SIG-M5 treated with dmso at 0.1 percent for 504 hours (cell line): Measurements from ENCODE around the gene TGM1.
A peak's percentile ranks its signal among the peaks of the same experiment; 100 is the strongest.

Source experiments
- DNase-seq: peaks from one replicate; lab custom pipeline; 2025; ENCODE audit not compliant: unreplicated experiment; lab: John Stamatoyannopoulos, UW

The TGM1 gene

GRCh38 chr14:24262821-24263733, at the start of gene TGM1:
TSS of gene TGM1 (minus strand) at chr14:24263177. CDS start at chr14:24262352, 825 bp downstream.
- no peak for DNase-seq

- peak; percentile 25 for DNase-seq
These were observed 49.0 kb upstream of the TGM1 start for GRCh38 chr14:24311837-24312615.

GRCh38 chr14:24310646-24311604, 47.9 kb upstream of the TGM1 start, which contains the start of gene LTB4R:
TSS of gene LTB4R (plus strand) at chr14:24311502. CDS start at chr14:24315652, 4,150 bp downstream.
- DNase-seq: peak; percentile 22

DNA sequence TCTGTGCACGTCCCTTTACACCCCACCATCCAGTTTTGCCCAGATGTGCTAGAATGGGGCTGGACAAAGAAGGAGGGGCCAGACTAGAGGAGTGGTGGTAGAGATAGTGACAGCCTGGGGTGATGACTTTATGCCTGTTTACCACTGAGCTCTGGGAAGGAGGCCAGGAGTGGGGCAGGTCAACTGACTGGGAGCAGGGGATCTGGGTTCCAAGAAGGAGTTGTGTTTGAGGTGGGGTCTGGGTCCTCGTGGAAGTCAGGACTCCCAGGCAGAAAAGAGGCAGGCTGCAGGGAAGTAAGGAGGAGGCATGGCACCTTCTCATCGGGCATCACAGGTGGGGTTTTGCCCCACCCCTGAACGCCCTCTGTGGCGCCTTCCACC, 47.3 kb upstream of the TGM1 start:
- DNase-seq: no peak

- DNase-seq: no peak
These were observed 46.7 kb upstream of the TGM1 start, which contains the start of gene LTB4R2 for GRCh38 chr14:24309538-24310264. TSS of gene LTB4R2 (plus strand) at chr14:24310140. CDS start at chr14:24310665, 525 bp downstream.

DNA sequence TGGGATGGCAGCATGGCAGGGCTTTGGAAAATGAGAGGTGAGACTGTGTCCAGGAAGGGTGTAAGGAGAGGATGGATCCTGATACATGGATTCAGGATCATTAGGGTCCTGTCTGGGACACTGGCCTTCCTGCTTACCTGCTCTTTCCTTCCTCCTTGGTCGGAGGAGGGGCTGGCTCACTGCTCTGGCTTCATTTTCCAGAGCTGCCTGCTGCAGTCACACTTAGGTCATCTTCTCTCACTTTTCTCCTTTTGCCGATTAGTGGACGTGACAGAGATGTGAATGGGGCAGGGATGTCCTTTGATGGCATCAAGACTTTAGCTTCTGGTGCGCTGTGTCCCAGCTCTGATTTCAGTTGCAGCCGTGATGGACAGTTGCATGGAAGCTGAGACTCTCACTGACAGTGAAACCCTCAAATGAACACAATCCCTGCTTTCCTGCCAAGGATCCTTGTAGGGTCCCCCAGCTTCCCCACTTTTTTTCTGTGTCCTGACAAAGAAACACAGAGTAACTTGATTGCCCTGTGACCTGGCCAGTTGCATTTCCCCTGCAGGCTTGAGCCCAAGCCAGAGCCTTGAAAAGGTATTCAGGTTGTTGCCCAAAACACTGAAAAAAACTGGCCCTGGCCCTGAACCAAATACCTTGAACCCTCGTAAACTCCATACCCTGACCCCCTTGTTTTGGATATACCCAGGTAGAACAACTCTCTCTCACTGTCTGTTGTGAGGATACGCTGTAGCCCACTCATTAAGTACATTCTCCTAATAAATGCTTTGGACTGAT, 45.6 kb upstream of the TGM1 start:
- no peak for DNase-seq

DNA sequence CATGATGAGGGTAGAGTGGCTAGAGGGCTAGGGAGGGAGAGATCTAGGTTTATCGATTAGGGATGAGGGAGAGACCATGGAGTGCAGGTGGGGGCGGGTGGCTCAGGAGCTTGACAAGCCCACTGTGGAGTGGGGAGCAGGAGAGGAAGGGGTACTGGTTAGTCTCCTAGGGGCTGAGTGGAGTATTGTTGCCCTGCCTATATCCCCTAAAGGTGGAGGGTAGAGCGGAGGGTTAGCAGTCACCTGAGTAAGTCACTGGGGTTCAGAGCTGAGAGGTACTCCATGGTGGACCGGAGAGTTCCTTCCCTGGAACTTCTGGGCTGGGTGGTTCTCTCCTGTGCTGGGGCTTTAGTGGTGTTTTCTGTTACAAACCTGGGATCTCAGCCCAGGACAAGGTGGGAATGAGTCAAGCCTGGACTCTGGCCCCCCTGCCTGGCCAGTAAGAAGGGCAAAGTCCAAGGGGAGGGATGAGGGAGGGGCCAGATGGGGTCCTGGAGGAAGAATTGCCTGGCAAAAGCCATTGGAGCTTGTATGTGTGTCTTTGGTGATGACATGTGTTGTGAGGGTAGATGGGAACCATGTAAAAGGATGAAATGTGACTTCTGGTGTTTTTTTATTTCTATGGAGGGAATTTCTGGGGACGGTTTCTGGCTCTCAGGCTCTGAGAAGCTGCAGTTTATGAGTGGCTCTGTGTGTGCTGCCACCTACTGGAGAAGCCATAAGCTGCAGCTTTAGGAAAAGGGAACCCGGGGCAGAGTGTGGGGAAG, 44.8 kb upstream of the TGM1 start, which contains the start of gene CIDEB:
Gene CIDEB, minus strand, starts transcription at position 403 of the 767 bp plus-strand sequence. Its CDS starts 119 bp downstream, at position 284.
- DNase-seq: peak; percentile 66

DNA sequence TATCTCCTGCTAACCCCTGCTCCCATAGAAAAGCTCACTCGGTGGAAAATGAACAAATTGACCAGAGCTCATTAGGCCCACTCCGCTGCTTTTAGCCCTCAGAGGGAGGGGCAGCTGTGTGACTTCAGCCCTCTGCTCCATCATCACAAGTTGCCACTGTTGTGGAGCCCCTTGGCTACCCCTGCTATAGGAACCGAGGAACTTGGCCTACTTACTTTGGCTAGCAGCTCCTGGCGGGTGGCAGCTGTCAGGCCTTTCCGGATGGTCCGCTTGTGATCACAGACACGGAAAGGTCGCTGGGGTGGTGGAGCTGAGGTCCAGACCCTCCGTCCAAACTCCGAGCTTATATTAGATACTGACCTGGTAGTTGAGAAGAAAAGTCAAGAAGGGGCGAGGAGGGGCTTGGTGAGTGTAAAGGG, 44.2 kb upstream of the TGM1 start:
- DNase-seq: no peak

DNA sequence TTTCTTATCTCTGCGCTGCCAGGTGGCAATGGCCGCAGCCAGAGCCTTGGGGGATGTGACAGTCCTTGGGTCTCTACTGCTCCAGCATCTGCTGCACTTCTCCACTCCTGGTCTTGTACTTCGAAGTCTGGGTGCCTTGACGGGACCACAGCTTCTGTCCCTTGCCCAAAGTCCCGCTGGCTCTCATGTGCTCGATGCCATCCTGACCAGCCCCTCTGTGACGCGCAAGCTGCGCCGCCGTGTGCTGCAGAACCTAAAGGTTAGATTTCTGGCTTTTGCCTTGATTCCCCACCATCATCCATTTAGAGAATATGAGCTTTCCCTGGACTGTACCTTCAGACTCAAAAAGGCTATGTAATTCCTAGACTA, 41.0 kb upstream of the TGM1 start:
- no peak for DNase-seq

- no peak for DNase-seq
These were observed 37.5 kb upstream of the TGM1 start for GRCh38 chr14:24300326-24300980.

- DNase-seq: peak; percentile 87
These were observed 36.5 kb upstream of the TGM1 start, which contains the start of the genes DHRS1 and NOP9 for GRCh38 chr14:24299255-24300191. TSS of gene DHRS1 (minus strand) at chr14:24299780. CDS start at chr14:24299106, 674 bp downstream. TSS of gene NOP9 (plus strand) at chr14:24299850. CDS start at chr14:24299955, 105 bp downstream.

DNA sequence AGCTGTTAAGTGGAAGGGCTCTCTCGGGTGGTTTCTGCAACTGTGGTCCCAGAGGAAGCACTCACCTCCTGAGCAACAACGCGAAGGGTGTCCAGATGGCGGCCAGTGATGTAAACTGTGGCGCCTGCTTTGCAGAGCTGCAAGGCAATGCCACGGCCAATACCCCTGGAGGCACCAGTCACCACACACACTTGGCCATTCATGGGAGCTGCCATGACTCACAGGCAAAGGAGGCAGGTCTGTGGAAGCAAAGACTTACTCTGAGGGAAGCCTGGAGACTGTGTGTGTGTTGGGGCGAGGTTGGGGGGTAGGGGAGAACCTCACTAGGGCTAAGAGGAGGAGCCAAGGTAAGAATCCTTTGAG, 35.9 kb upstream of the TGM1 start:
- peak; percentile 26 for DNase-seq

- DNase-seq: peak; percentile 37
These were observed 34.4 kb upstream of the TGM1 start for GRCh38 chr14:24297190-24297964.

DNA sequence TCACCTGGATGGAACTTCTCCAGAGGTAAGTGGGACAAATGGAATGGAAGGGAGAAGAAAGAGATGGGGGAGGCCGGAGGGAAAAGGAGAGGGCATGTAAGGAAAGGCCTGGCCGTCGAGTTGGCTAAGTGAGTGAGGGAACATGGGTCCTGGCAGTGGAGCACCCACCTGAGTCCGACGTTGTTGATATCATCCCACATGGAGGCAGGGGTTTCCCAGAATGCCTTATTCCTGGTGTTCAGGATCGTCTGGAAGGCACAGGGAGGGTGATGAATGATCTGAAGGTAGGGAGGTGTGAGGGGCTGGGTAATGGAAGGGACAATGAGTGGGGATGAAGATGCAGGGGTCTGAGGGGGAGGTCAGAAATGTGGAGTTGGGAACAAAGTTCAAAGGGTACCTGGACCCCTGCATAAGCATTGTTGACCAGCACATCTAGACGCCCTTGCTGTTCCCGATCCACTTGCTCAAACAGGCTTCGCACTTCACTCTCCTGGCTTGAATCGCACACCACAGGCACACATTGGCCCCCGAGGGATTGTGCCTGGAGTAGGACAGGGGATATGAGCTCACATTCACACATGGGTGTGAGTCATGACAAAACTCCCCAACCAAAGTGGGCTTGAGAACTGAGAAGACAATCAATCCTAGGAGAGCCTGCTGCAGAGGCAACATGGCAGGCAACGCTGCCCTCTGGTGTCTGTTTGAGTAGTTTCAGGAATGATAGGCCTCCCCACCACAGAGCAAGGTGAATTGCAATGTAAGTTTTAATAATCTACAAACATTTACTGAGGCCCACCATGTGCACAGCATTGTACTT, 33.6 kb upstream of the TGM1 start:
- DNase-seq: peak; percentile 75

DNA sequence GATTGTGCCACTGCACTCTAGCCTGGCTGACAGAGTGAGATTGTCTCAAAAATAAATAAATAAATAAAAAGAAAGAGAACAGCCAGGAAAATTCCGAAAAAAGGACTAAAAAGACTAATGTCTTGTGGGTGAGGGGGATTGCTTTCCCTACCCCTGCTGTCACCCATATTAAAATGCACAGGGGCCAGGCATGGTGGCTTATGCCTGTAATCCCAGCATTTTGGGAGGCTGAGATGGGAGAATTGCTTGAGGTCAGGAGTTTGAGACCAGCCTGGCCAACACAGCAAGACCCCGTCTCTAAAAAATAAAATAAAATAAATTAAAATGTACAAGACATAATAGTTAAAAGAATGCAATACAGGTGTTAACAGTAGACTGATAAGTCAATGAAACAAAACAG, 30.5 kb upstream of the TGM1 start:
- no peak for DNase-seq
